GM21526 (cell line): Measurements from ENCODE around the gene GAS7.

Experiments used
- ATAC-seq: cut with Tn5 transposase; IDR thresholded peaks from one replicate; pipeline ENCODE4 v1.9.1; 2021; ENCODE audit warnings: moderate library complexity; ENCODE audit not compliant: unreplicated experiment, low FRiP score

Gene GAS7

DNA sequence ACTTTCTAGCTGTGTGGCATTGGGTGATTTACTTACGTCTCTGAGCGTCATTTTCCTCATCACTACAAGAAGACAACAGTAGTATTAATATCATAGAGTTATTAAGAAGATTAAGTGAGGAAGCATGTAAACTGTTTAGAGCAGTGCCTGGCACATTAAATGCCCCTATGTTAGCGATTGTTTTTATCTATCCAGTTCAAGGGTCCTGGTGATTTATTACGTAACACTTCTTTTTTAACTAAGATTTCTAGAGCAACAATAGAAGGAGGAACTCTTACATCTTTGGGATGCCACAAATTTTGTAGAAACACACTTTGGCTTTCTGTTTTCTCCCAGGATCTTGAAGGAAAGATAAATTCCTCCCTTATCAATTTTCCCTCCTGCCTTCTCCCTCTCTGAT lies 3.3 kb upstream of the GAS7 start:
- ATAC-seq: no peak

DNA sequence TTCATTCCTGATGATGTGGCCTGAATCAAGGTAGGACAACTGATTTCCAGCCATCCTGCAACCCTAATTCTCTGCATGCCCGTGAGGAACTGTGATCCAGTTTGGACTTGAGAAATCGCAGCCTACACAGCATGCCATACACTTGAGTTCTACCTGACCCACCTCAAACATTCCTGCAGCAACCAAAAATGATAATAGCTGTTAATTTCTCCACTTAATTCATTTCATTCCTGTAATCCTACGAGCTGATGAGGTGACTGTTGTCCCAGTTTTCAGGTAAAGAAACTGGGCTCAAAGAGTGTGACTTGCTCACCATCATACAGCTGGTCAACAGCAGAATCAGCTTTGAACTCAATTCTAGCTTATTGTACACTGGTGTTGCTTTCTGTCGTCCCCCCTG lies 2.2 kb upstream of the GAS7 start:
- ATAC-seq: no peak

DNA sequence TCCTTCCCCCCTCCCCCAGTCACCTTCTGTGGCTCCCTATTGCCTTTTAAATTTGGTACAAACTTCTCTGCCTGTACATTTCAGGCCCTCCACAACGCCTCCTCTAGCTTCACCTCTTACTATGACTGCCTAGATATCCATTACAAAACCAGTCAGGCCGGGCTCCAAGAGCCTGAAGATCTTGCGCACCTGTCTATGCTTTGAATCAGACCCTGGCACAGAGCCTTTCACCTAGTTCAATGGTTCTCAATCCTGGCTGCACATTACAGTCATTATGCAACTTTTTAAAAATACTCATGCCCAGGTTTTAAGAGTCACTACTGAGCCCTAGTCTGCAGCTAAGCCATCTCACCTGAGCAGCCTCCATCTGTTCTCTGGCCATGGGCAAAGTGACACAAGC lies 1.6 kb upstream of the GAS7 start:
- no peak for ATAC-seq

DNA sequence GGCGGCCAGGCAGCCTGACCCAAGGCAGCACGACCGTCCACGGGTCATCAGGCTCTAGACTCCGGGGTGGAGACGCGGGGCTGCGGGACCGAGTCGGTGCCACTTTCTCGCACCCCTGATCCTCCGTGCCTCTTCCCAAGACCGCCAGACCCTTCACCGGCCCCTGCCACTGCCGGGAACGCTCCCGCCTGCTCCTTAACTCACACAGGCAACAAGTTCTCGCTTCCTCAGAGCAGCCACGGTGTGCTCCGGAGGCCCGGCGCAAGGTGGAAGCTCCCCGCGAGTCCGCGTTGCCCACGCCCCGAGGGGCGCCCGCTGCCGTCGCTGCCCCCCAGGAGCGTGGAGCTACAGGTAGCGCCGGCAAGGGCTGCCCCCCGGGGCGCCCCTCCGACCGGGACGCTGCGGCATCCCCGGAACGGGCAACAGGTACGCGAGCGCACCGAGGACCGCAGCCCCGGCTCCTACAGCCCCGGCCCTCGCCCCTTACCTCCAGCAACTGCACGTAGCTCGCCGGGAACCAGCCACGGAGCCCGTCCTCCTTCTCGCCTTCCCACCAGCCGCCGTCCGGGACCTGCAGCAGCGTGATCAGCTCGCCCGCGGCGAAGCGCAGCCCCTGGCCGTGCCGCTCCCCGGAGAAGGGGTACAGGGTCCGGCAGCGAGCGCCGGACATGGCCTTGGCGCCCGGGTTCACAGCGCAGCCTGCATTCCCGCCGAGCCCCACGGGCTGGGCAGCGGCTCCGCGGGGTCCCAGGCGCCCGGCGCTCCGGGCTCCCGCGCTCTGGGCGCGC lies 491 bp downstream of the GAS7 start:
- ATAC-seq: no peak

DNA sequence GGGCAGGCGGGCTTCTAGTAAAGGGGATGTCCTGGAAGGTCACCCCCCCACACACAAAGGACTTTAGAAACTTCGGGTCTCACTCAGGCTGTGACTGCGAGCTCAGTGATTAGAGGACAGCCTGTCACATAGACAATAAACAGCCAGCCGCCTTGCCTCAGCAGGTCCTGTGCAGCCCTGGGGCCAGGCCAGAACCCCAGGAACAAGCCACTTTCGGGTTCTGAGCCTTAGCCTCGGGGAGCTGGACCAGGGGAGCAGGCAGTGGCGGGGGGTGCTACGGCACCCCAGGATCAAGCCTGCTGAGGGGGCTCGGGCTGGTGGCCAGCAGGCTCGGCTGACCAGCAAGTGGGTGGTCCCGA lies 1.1 kb downstream of the GAS7 start:
- ATAC-seq: no peak

DNA sequence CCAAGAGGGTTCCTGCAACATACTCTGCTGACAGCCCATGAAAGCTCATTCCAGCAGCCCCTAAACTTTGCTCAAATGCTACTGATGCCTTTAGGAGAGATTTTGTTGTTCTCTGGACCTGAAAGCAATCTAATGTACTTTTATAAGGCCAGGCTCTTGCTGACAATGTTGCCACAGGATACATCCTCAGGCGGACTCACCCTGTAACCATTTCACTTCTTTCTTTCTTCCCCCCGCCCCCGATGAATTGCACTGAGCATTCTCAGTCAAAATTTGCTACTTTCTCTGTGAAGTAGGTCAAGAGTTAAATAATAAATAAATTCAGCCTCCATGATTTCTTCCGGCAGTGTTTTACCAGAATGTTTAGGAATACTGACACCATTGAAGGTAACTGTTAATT lies 1.5 kb downstream of the GAS7 start:
- ATAC-seq: no peak

DNA sequence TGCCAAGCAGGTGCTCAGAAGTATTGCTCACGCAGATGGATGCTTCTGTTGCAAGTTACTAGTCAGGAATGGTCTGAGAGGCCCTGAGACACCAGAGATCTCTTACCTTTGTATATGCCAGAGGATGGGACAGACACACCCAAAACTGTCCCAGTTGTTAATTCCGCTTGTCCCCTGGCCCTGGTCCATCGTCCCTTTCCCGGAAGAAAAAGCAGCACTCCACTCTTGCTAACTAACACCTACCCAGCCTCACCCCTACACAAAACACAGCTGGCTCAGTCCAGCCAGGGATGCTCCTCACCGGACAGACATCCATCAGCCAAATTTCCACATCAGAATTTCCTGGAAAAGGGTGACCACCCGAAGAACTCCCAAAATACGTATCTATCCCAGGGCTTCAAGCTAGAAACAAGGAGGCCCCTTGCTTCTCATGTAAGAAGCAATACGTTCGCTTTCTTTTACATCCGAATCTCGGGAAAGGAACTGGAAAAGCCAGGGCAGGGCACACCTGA lies 2.0 kb downstream of the GAS7 start:
- no peak for ATAC-seq

DNA sequence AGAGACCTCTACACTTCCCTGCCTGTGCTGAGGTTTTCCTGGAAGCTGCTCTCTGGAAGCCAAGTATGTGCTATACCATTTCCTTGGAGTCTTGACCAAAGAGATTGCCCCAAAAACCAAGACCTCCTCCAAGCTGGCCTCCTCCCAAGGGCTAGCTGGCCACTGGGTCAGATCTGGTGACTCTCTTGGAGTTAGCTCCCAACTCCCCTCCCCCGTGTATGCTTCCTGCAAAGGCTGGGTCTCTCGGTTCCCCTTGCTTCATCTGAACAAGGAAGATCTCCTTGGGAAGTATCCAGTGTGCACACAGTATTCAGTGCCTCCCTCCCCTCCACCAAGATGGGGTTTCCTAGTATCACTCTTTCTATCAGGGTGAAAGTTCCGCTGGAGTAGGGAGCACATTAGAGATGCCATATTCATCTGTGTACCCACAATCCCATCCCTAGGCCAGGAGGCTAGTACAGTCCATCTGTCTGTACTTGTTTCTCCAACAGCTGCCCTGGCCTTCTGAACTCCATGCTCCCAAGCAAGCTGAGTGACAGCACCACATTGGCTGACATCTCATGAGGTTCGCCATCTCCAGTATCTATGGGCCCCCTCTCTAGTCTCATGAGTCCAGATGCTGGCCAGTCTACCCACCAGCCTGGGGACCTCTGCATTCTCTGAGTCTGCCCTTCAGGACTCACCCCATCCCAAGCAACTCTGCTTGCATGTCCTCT lies 3.2 kb downstream of the GAS7 start:
- no peak for ATAC-seq

DNA sequence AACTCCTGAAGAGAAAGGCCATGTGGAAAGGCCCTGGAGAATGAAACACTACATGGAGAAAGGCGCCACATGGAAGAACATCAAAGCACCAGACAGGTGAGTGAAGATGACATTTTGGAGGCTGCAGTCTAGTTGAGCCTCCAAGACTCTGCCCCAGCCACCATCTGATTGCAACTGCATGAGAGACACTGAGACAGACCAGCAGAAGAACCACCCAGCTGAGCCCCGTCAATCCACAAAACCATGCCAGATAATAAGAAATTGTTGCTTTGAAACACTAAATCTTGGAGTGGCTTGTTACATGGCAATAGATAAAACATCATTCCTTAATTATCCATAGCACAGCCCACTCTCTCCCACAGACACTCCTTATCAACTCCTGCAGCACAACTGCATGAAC lies 4.8 kb downstream of the GAS7 start:
- no peak for ATAC-seq

DNA sequence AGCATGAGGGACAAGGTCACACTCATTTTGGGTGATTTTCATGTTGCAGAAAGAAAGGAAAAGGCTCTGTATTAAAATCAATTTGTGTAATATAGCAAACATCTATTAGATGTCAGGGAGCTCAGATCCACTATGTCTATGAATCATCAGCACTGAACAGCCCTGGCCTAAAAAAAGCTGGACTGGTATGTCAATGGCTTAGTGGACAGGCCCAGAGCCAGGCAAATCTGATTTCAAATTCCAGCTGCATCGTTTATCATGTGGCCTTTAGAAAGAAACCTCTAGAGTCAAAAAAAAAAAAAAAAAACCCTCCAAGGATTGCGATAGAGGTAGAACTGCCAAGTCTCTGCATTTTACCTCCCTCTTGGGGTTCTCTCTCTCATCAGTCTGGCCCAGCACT lies 5.4 kb downstream of the GAS7 start:
- ATAC-seq: no peak

DNA sequence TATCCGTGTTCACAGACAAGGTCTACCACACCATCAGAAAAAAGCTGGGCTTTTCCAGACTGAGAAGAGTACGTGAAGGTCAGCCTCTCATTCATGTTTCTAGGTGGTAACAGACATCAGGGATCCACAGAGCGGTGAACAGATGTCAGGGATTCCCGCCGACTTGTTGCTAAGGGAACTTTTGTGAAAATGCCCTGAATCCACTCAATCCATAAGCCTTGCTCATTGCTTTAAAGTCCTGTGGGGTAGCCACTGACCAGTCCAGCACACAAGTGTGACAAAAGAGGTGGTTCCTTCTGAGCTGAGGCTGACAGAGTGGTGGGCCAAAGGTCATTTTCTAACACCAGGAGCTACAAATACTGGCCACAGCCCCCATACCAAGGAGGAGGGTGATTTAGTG lies 5.9 kb downstream of the GAS7 start:
- no peak for ATAC-seq

DNA sequence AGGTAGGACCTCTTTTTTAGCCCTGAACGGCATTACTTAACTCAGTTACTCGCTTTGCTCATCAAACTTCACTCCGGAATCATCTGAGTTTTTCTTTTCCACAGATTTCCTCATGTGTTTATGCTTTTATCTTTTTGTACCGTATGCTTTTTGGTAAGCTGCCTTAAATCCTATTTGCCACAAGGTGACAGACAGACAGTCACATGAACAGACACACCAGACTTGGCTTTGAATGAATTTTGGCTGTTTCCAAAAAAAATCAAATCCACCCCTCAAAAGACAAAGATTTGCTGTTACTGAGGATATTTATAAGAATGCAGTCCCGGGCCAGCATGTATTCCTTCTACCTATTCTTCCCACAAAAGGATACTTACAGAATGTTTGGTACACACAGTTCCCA lies 10.9 kb downstream of the GAS7 start:
- no peak for ATAC-seq

DNA sequence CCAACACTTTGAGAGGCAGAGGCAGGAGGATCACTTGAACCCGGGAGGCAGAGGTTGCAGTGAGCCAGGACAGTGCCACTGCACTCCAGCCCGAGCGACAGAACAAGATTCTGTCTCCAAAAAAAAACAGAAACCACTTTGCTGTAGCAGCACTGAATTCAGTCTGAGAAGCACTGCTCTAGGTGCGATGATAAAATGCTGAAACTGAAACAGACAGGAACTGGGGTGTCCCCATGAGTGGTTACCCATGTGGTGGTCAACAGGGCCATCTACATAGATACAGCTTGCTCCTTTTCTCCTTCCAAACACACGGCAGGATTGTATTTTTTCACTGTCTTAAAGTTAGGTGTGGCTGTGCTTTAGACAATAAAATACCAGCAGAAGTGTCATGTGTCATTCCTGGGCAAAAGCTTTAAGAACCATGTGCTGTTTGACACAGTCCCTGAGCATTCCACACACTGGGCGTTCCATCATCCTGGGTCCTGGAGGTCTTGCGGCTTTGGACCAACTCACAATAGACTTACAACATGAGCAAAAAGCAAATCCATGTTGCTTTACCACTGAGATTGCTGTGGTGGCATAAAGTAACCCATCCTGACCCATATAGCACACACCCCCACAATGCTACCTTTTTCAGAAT lies 11.5 kb downstream of the GAS7 start:
- no peak for ATAC-seq

DNA sequence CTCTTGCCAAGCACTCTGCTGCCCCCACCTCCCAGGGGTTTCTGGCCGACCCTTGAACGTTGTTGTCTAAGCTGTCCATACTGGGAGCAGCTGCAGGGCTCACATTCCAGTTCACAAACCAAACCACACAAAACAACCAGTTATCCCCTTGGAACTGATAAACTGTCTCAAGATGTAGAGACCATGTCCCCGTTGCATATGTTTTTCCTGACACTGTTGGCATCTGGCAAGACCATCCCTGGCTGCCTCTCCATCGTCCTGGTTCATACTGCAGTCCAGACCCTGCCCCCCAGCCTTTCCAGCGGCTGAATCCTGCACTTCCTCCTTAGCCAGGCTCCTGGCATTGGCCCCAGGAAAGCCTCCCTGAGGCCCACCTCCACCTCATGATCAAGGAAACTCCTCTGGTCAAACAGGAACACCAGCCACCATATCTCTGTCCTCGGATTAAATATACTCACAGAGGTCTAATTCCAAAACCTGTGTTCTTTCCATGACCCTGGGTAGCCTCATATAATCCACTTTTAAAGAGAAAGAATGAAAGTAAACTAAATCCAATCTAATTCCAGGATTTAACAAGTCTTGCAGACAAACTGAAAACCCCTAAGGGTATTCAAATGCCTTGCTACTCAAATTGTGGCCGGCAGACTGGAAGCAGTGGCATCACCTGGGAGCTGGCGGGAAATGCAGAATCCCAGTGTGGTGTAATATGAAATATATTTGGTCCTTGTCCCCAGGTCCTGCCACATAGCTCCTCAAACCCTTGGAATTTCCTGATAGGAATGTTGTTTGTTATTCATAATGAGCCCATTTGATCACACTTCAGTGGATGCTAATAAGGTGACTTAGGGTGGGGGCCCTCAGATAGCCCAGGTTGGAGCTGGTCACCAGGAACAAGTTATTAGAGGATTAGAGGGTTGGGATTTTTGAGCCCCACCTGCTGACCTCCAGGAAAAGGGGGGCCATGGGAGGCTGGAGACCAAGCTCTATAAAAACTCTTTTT lies 14.2 kb downstream of the GAS7 start:
- no peak for ATAC-seq

DNA sequence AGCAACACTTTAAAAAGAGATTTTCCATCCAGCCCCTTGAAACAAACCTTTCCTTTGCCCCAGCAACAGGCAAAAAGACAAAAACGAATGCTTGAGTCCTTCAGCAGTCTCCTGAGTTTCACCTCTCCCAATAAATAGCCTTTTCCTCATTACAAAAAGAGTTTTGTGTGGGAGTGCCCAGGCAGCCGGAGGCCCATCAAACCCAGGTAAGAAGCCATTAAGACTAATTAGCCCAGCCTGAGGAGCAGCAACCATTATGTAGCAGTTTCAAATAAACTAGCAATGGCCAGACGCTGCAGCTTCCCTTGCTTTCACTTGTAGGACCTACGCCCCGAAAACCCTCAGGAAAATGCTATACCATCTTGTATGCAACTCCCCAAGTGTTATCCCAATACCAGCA lies 15.6 kb downstream of the GAS7 start:
- no peak for ATAC-seq

DNA sequence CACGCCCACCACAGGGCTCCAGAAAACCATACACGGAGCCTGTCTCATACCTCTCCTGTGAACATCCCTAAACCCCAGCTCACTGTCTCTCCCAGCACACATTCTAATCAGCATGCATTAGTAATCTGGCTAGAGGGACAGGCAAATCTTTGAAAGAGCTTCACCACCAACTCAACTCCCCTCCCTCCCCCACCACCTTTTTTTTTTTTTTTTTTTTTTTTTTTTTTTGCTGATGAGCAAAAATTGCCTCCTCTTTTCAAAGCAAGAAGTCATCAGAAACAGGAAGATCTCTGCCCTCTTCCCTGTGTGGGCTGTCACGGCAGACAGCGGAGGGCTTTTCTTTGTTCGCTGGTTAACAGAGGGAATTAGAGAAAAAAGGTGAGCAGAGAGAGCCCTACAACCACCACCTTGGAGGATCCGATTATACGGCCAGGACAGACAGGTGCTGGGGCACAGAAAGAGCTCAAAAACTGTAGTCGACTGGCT lies 19.9 kb downstream of the GAS7 start:
- no peak for ATAC-seq

DNA sequence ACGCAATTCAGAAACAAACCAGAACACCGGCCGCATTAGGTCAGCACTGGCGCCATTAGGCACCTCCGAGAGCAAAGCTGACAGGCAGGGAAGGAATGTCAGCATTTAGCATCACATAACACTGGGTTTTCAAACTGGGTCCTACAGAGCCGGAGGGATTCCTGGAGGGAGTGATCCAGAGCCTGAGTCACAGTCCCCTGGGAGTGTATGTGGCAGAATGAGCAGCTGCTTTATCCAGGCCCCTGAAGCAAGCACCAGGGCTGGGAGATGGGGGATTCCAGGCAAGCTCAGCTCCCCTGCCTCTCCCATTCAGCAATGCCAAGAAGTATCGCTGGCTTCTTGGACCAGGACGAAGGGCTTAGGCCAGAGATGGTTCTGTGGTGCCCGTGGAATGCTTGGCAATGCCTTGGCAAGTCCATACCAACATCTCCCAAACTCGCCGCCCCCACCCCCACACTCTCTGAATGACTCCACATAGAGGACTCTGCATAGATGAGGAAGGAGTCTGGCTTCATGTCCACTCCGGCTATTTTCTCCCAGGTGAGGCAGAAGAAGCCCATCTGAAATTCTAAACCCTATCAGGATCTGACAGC lies 20.4 kb downstream of the GAS7 start:
- no peak for ATAC-seq

DNA sequence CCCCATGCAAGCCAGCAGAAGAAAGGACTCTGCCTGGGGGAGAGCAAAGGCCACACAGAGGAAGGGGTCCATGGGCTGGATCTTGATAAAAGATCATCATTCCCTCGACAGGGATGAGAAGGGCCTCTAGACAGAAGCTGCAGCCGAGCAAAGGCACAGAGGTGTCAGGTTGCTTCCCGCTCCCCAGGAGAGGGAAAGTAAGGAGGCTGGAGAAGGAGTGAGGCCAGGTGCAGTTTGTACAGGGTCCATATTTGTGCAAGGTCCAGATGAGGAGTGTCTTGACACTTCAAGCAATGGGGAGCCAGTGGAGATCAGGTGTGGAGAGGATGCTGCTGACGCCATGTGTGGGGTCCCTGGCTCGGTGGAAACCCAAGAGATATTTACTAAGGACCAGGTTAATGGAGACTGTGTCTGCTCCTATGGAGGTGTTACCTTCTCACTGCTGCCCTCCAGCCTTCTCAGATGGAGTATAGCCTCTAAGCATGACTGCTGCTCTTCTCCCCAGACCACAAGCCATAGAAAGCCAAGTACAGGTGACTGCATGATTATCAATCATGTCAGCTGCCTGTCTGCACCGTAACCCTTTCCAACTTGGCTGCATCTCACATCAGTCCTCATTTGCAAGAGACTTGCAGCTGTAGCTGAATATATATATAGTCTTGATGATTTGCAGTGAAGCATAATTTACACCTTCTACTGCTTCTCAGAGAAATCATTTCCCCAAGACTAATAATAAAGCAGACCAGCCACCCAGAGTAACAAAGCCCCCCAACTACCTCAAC lies 21.1 kb downstream of the GAS7 start:
- ATAC-seq: no peak

DNA sequence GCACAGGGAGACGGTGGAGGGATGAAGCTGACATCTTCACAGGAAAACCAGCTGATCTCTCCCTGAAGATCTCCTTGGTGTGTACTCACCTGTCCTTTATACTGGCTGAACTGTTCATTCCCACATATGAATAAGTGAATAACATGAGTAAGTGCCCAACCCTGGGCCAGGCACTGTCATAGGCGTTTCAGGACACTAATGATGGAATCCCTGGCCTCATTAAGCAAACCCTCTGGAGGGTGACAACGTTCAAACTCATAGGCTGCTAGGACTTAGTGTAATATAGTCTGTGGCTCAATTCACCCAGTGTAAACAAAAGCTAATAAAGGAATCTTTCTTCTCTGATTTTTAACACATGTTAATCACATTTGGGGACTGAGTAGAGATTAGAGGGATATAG lies 24.5 kb downstream of the GAS7 start:
- no peak for ATAC-seq
